8988T (cell line): ENCODE measurements around the gene RNF31.
A peak's percentile ranks its signal among the peaks of the same experiment; 100 is the strongest.
"Not testable (repeated sequence)": the region's sequence is repeated elsewhere in the genome, so short reads cannot be mapped to it uniquely, and the experiment has no call there.

Experiments used
- DNase-seq: peaks from one replicate; pipeline ENCODE4 v3.0.0; 2011

RNF31 gene

GRCh38 chr14:24146978-24147760, at the start of gene RNF31:
Gene RNF31 (plus strand): TSS chr14:24147498. CDS start chr14:24147699, 201 bp downstream.
- DNase-seq, result peak; percentile 77

GRCh38 chr14:24098229-24098926, 48.9 kb upstream of the RNF31 start:
- DNase-seq, result no peak

- DNase-seq, result no peak
These were observed 48.1 kb upstream of the RNF31 start for GRCh38 chr14:24098927-24099813.

GRCh38 chr14:24100197-24100981, 46.9 kb upstream of the RNF31 start:
- no peak for DNase-seq

- DNase-seq, result no peak
These were observed 46.3 kb upstream of the RNF31 start for GRCh38 chr14:24100982-24101494.

GRCh38 chr14:24102357-24103048, 44.8 kb upstream of the RNF31 start:
- DNase-seq, result no peak

GRCh38 chr14:24103451-24103850, 43.8 kb upstream of the RNF31 start:
- no peak for DNase-seq

- not testable (repeated sequence) for DNase-seq
These were observed 41.6 kb upstream of the RNF31 start for GRCh38 chr14:24105609-24106239.

GRCh38 chr14:24106672-24107271, 40.5 kb upstream of the RNF31 start:
- DNase-seq, result no peak

- no peak for DNase-seq
These were observed 38.9 kb upstream of the RNF31 start for GRCh38 chr14:24108336-24108874.

GRCh38 chr14:24110060-24110459, 37.2 kb upstream of the RNF31 start:
- DNase-seq, result no peak

GRCh38 chr14:24110523-24110922, 36.8 kb upstream of the RNF31 start:
- no peak for DNase-seq

GRCh38 chr14:24113379-24113800, 33.9 kb upstream of the RNF31 start:
- no peak for DNase-seq

GRCh38 chr14:24113801-24114531, 33.3 kb upstream of the RNF31 start:
- DNase-seq, result peak; percentile 40

- peak; percentile 81 for DNase-seq
These were observed 32.5 kb upstream of the RNF31 start, which contains the start of the genes DCAF11 and NRL for GRCh38 chr14:24114532-24115421. Gene DCAF11 (plus strand): TSS chr14:24114777. CDS start chr14:24115595, 818 bp downstream. Gene NRL (minus strand): TSS chr14:24114949. CDS start chr14:24082848, 32,101 bp downstream.

- DNase-seq, result no peak
These were observed 31.7 kb upstream of the RNF31 start for GRCh38 chr14:24115422-24116127.

GRCh38 chr14:24116128-24116814, 31.0 kb upstream of the RNF31 start:
- DNase-seq, result no peak
